Activated naive CD4-positive, alpha-beta T cell treated with anti-CD3 and anti-CD28 coated beads, Interleukin-2, amount 50 U/mL, for 72 hours (primary cell): ENCODE results near the gene IPPK. TPM values are rescaled to one million over a fixed set of nuclear protein-coding genes. Genes with fewer than 3 reads are reported as not detected.

ENCODE experiments used
- ATAC-seq, 2 donors: fragments of 150-1000 bp; cut with Tn5 transposase; 2 replicates each; pipeline ENCODE4 v1.10.0; 2021; ENCODE audit warnings: mild to moderate bottlenecking in 2 of 2, moderate library complexity in 2 of 2
- DNase-seq, 2 donors: peaks; one replicate each; pipeline ENCODE4 v3.0.0; 2021 to 2022; ENCODE audit warnings: low spot score in 2 of 2
- H3K27ac Mint-ChIP-seq, 2 donors: one replicate each; pipeline ENCODE4 v1.8.0; 2022; ENCODE audit warnings: mild to moderate bottlenecking in 2 of 2, mixed read lengths in 2 of 2
- H3K36me3 Mint-ChIP-seq, 2 donors: one replicate each; pipeline ENCODE4 v1.8.0; 2022; ENCODE audit warnings: mixed read lengths in 2 of 2
- H3K9me3 Mint-ChIP-seq, 2 donors: one replicate each; pipeline ENCODE4 v1.8.0; 2022; ENCODE audit warnings: mixed read lengths in 2 of 2
- total RNA-seq, 2 donors: library from RNA; stranded (reverse); gene quantifications; one replicate each; pipeline ENCODE4 v1.2.3, GENCODE V29; 2022

Gene IPPK
- total RNA-seq, 2 donors from 2014 or later, result 14.0 to 14.1 TPM

DNA sequence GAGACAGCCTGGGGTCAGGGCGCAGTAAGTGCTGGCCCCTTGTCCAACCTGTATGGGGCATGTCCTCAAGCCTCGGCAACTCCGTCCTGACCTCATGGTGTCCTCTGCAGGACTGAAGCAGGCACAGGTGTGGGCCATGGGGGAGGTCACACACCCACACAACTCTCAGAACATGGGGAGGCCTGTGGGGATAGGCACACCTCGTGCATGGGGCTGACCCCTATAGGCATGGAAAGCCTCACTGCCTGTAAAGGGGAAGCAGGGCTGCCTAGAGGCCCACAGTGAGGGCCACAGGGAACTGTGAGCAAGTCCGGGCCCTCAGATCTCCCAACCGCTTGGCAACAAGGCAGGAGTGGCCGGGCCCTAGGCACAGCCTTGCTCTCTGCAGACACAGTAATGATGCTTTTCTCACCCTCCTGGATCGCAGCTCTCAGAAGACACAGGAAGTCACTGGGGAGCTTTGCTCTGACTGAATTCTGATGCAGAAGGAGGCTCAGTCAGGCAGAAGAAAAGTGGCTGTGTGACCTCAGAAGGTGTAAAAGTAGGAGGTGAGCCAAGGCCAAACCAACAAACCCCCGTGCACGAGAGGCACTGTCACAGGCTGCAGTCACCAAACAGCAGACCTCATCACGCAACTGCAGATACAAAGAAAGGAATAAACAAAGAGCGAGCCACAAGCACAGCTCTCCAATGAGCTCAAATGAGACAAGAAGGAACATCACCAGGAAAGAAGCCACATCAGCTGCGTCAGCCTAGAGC is 5.4 kb downstream of the IPPK start:
- ATAC-seq (peak; percentile 47 to 69), DNase-seq (peak; percentile 15 to 50)
- no peaks in the 10 kb centered on the region for H3K9me3 Mint-ChIP-seq
- peak overlapping the region; percentile 73 to 78 for H3K27ac Mint-ChIP-seq
- peaks cover 0 to 16% of the 10 kb centered on the region in 2 donors for H3K36me3 Mint-ChIP-seq

- ATAC-seq, result no peak
- peaks cover 0 to 13% of the 10 kb centered on the region in 2 donors for H3K36me3 Mint-ChIP-seq
- peak overlapping the region; percentile 78 to 91 for H3K27ac Mint-ChIP-seq
- no peaks in the 10 kb centered on the region for H3K9me3 Mint-ChIP-seq
- peak in 1 of 2 donors; percentile 49 for DNase-seq
These were observed 6.0 kb downstream of the IPPK start for GRCh38 chr9:92663951-92664350.

DNA sequence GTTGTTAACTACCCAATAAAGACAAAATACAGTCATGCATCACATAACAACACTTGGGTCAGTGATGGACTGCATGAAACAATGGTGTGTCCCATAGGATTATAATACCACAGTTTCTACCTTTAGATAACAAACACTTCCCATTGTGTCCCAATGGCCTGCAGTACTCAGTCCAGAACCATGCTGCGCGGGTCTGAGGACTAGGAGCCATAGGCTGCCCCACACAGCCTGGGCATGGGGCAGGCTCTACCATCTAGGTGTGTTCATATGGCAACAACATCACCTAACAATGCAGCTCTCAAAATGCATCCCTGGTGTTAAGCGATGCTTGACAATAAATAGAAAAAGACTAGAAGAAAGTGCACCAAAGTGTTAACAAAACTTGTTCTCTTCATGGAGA is 6.8 kb downstream of the IPPK start:
- DNase-seq (peak in 1 of 2 donors; percentile 4), ATAC-seq (no peak)
- Mint-ChIP-seq H3K36me3 (peaks cover 0 to 6% of the 10 kb centered on the region in 2 donors), H3K9me3 (no peaks in the 10 kb centered on the region), H3K27ac (no peak overlapping the region)

- H3K36me3 Mint-ChIP-seq, result peaks cover 0 to 6% of the 10 kb centered on the region in 2 donors
These were observed 8.2 kb downstream of the IPPK start for GRCh38 chr9:92661743-92662142.

DNA sequence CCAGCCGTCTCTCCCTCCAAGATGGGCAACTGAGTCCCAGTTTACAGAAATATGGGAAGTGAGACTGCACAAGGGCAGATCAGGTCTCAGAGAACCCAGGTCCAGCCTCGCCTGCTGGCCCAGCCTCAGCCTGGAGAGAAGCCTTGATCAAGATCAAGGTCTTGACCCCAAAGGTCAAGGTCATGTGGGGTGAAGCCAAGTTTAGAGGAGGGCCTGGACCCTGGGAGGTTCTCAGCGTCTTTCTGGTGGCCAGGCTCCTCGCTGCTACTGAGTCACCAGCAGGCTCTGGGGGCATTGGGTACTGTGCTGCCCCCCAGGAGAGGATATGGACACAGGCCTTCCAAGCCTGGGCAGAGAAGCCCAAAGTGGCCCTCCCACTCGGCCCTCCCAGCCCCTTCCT is 8.8 kb downstream of the IPPK start:
- no peak overlapping the region for H3K27ac Mint-ChIP-seq
- ATAC-seq (no peak), DNase-seq (peak in 1 of 2 donors; percentile 37)
- H3K36me3 Mint-ChIP-seq, result peaks cover 0 to 6% of the 10 kb centered on the region in 2 donors
- H3K9me3 Mint-ChIP-seq, result no peaks in the 10 kb centered on the region

More at GRCh38 chr9:92661743-92662142, 8.2 kb downstream of the IPPK start:
- peak overlapping the region in 1 of 2 donors; percentile 53 for H3K27ac Mint-ChIP-seq
- ATAC-seq, result no peak
- no peaks in the 10 kb centered on the region for H3K9me3 Mint-ChIP-seq
- DNase-seq, result peak in 1 of 2 donors; percentile 37

- no peak for ATAC-seq
- peak overlapping the region in 1 of 2 donors; percentile 50 for H3K27ac Mint-ChIP-seq
- no peaks in the 10 kb centered on the region for H3K9me3 Mint-ChIP-seq
These were observed 9.7 kb downstream of the IPPK start for GRCh38 chr9:92660266-92660665.

GRCh38 chr9:92659601-92660000 is 10.3 kb downstream of the IPPK start:
- Mint-ChIP-seq H3K9me3 (no peaks in the 10 kb centered on the region), H3K36me3 (peaks cover 0 to 6% of the 10 kb centered on the region in 2 donors), H3K27ac (no peak overlapping the region)
- peak in 1 of 2 donors; percentile 16 for DNase-seq
- ATAC-seq, result no peak

More at GRCh38 chr9:92660266-92660665, 9.7 kb downstream of the IPPK start:
- peaks cover 0 to 6% of the 10 kb centered on the region in 2 donors for H3K36me3 Mint-ChIP-seq
- peak in 1 of 2 donors; percentile 44 for DNase-seq

DNA sequence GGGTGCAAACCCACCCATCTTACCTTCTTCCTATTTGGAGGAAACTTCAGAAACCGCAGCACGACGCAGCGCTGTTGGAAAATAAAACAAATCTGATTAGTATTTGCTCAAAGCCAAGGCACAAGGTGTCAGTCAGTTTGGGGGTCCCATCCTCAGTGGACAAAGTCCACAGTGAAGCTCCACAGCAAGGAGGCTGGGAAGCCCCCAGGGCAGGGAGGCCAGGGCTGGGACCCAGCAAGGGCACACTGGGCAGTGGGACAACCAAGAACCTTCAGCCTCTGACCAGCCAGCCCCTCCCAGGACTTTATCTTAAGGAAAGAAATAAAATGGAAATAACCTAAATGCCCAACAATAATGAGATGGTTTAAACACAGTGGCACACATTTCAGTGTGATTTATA is 11.3 kb downstream of the IPPK start:
- Mint-ChIP-seq H3K36me3 (peaks cover 0 to 6% of the 10 kb centered on the region in 2 donors), H3K27ac (peak overlapping the region in 1 of 2 donors; percentile 20), H3K9me3 (no peaks in the 10 kb centered on the region)
- DNase-seq (peak in 1 of 2 donors; percentile 31), ATAC-seq (no peak)

DNA sequence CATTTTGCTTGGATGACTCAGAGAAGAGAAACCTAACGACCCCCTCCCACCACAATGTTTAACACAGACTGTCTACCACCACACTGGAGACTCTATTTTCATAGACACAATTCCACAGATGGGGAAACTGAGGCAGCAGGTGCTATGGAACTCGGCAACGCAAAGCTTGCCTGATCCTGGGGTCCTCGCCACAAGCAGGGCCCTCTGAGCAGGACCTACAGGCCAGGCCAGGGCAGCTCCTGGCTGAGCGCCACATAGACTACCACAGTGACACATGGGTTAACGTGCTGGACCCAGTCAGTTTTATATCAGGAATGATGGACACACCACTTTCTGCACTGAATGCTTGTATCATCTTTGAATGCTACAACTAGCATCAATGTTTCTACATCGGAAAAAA is 11.8 kb downstream of the IPPK start:
- DNase-seq (peak in 1 of 2 donors; percentile 43), ATAC-seq (no peak)
- Mint-ChIP-seq H3K27ac (peak overlapping the region in 1 of 2 donors; percentile 20), H3K36me3 (peaks cover 0 to 1% of the 10 kb centered on the region in 2 donors), H3K9me3 (no peaks in the 10 kb centered on the region)

DNA sequence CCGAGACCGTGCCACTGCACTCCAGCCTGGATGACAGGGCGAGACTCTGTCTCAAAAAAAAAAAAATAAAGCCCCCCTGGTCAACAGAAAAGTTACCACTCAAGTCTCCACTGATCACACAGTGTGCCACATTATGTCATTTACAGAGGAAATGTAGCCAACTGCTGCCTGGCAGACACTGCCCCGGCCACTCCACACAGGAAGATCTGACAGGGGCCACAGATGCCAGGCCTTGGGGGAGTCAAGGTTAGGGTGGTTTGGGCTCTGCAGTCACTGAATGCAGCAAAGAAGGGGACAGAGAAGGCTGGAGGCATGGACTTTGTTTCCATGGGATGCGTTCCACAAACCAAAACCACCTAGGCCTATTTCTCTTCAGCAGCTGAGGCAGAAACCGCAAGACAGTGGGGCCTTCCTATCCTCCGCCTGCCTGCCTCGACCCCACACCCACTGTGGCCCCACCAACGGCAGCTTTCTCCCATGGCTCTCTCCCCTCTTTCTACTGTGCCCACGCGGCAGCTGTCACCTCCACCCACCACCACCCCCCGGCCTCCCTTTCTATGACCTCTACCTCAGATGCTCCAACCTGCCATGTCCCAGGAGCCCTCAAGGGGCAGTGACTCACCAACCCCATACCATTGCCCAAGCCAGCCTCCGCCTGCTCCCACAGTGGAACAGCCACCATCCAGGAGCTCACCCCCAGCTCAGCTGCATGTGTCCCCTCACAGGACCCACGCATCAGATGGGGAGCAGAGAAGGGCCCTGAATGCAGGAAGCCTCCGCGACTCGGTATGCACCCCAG is 12.4 kb downstream of the IPPK start:
- Mint-ChIP-seq H3K9me3 (no peaks in the 10 kb centered on the region), H3K36me3 (no peaks in the 10 kb centered on the region), H3K27ac (no peak overlapping the region)
- DNase-seq, result peak in 1 of 2 donors; percentile 30
- ATAC-seq, result peak in 1 of 2 donors; percentile 39

- H3K9me3 Mint-ChIP-seq, result no peaks in the 10 kb centered on the region
- H3K36me3 Mint-ChIP-seq, result no peaks in the 10 kb centered on the region
- no peak for ATAC-seq
- peak in 1 of 2 donors; percentile 38 for DNase-seq
- H3K27ac Mint-ChIP-seq, result no peak overlapping the region
These were observed 13.4 kb downstream of the IPPK start for GRCh38 chr9:92656537-92656925.

- Mint-ChIP-seq H3K27ac (peak overlapping the region; percentile 10 to 14), H3K9me3 (no peaks in the 10 kb centered on the region), H3K36me3 (peaks cover 0 to under 1% of the 10 kb centered on the region in 2 donors)
- DNase-seq (peak in 1 of 2 donors; percentile 35), ATAC-seq (no peak)
These were observed 13.9 kb downstream of the IPPK start for GRCh38 chr9:92655896-92656536.

DNA sequence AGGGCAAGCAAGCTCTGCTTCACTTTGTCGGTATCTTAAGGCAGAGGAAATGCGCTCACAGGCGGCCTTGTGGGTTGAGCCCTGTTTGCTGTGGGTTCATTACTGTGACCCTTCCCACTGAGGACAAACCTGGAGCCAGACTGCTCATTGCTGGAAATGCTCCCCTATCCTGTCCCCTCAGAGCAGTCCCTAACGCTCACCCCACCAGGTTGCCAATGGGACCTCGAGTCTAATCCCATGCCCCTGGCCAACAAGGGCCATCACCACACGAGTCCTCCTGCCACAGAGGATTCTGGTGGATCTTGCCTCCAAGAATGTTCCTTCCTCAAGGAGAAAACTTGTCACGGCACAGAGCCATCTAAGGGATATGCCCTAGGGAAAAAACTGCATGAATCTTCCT is 14.6 kb downstream of the IPPK start:
- ATAC-seq, result no peak
- Mint-ChIP-seq H3K27ac (peak overlapping the region in 1 of 2 donors; percentile 10), H3K9me3 (no peaks in the 10 kb centered on the region), H3K36me3 (peaks cover 4 to 7% of the 10 kb centered on the region in 2 donors)
- no peak for DNase-seq

DNA sequence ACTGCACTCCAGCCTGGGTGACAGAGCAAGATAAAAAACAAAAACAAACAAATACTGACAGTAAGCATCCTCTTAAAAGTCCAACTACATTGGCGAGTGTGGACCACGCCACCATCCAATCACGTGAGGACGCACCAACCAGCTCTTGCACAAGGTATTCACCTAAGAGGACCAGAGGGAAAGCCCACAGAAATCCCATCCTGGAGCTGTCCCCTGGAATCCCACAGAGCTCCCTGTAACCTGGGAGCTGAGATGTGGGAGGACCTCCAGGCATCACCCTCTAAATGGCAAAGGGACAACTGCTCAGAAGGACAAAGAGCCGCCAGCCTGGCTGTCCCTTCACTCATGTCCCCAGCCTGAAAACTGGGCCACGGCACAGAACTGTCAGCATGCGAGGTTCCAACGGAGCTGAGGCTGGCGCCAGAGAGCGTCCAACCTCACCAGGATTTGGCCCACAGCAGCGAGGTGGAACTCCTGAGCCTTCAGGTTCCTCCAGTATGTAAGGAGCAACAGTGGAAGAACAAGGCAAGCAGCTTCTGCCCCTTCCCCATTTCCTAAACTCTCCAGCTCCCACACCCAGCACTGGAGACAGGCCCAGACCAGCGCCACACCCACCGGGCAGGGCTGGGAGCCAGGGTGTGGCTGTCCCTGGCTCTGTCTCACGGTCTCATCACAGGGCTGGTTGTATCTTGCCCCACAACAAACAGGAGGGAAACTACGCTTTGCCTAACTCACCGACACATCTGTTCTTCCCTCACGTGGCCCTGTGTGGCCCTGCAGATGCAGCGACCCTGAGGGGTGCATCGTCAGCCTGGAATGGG is 15.2 kb downstream of the IPPK start:
- peaks cover 4 to 7% of the 10 kb centered on the region in 2 donors for H3K36me3 Mint-ChIP-seq
- DNase-seq (peak in 1 of 2 donors; percentile 45), ATAC-seq (no peak)
- H3K9me3 Mint-ChIP-seq, result no peaks in the 10 kb centered on the region
- H3K27ac Mint-ChIP-seq, result peak overlapping the region in 1 of 2 donors; percentile 10

DNA sequence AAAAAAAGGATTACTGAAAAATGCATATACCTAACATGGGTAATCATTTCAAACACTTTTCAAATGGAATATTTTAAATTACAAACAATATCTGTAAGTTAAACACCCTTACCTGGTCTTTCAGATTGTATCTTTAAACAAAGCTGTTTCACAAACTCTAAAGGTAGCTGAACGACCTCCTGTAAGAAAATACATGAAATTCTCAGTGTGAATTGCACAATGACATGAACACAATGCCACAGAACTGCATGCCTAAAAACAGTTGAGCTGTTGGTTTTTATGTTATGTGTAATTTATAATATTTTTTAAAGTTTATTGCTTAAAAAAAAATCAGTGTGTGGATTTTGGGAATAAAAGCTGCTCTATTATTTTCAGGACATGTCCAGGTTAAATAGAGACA is 17.5 kb downstream of the IPPK start:
- Mint-ChIP-seq H3K9me3 (no peaks in the 10 kb centered on the region), H3K36me3 (peaks cover 20 to 29% of the 10 kb centered on the region in 2 donors), H3K27ac (peak overlapping the region in 1 of 2 donors; percentile 78)
- ATAC-seq (no peak), DNase-seq (no peak)
